WTC11 (cell line): Measurements from ENCODE around the gene U2SURP. TPM values are rescaled to one million over a fixed set of nuclear protein-coding genes. Genes with fewer than 3 reads are reported as not detected.

Experiments used
- ATAC-seq: fragments of 200-7000 bp; cut with Tn5 transposase; 2 replicates; pipeline ENCODE4 v1.10.0; 2021; ENCODE audit warnings: mild to moderate bottlenecking, moderate library complexity
- Bru-seq: library from RNA; stranded (reverse); fragments of 400-500 nt; gene quantifications from one replicate; lab custom pipeline; 2021; lab: Mats Ljungman, UMichigan
- CTCF ChIA-PET: fragments of 300-600 bp; sonication (Branson Sonifier 250); formaldehyde crosslinking; loops from one replicate; lab custom pipeline; 2021; ENCODE audit warnings: antibody characterized with exemption; lab: Charles Lee
- POLR2A ChIA-PET: fragments of 350-600 bp; sonication (Branson Sonifier 250); formaldehyde crosslinking; loops from one replicate; lab custom pipeline; 2021; ENCODE audit warnings: antibody characterized with exemption; lab: Charles Lee
- DNase-seq: peaks from one replicate; pipeline ENCODE4 v3.0.0; 2021; ENCODE audit warnings: low spot score
- H3K27ac Mint-ChIP-seq: 2 replicates; pipeline ENCODE4 v1.8.0; 2021; ENCODE audit warnings: mixed read lengths
- H3K27me3 Mint-ChIP-seq: 2 replicates; pipeline ENCODE4 v1.8.0; 2021; ENCODE audit warnings: low read depth, mild to moderate bottlenecking, moderate library complexity, mixed read lengths
- H3K36me3 Mint-ChIP-seq: 2 replicates; pipeline ENCODE4 v1.8.0; 2021; ENCODE audit warnings: mixed read lengths
- H3K4me1 Mint-ChIP-seq: 2 replicates; pipeline ENCODE4 v1.8.0; 2022; ENCODE audit warnings: mixed read lengths
- H3K4me3 Mint-ChIP-seq: 2 replicates; pipeline ENCODE4 v1.8.0; 2021; ENCODE audit warnings: mild to moderate bottlenecking, moderate library complexity, mixed read lengths
- H3K9me3 Mint-ChIP-seq: 2 replicates; pipeline ENCODE4 v1.8.0; 2021; ENCODE audit warnings: mixed read lengths
- ATF2 ChIP-seq: sonication (generic); formaldehyde crosslinking; IDR thresholded peaks from 2 replicates; pipeline ENCODE4 v1.8.1; 2022; ENCODE audit warnings: low read depth, missing genetic modification reagents, borderline replicate concordance
- ATF6 ChIP-seq: sonication (generic); formaldehyde crosslinking; IDR thresholded peaks from 2 replicates; pipeline ENCODE4 v1.8.1; 2023; ENCODE audit warnings: mild to moderate bottlenecking, missing genetic modification reagents
- CREB1 ChIP-seq: sonication (generic); formaldehyde crosslinking; IDR thresholded peaks from 2 replicates; pipeline ENCODE4 v1.8.0; 2023; ENCODE audit warnings: mild to moderate bottlenecking, missing genetic modification reagents
- CTCF ChIP-seq: fragments of 200-600 bp; IDR thresholded peaks from 2 replicates; pipeline ENCODE4 v1.8.0; 2022; ENCODE audit warnings: antibody characterized with exemption
- EMX1 ChIP-seq: fragments of 250-450 bp; sonication (Bioruptor Pico); IDR thresholded peaks from 2 replicates; pipeline ENCODE4 v1.8.0; 2021; ENCODE audit warnings: mild to moderate bottlenecking
- ERG ChIP-seq: fragments of 250-450 bp; sonication (Bioruptor Pico); IDR thresholded peaks from 2 replicates; pipeline ENCODE4 v1.8.0; 2021; ENCODE audit warnings: mild to moderate bottlenecking
- HMGXB4 ChIP-seq: sonication (generic); formaldehyde crosslinking; IDR thresholded peaks from 2 replicates; pipeline ENCODE4 v1.8.1; 2023; ENCODE audit warnings: mild to moderate bottlenecking, moderate library complexity, missing genetic modification reagents
- JAZF1 ChIP-seq: fragments of 250-450 bp; sonication (Bioruptor Pico); IDR thresholded peaks from 2 replicates; pipeline ENCODE4 v1.9.0; 2021; ENCODE audit warnings: moderate library complexity, mild to moderate bottlenecking, inconsistent platforms
- MAX ChIP-seq: sonication (generic); formaldehyde crosslinking; IDR thresholded peaks from 2 replicates; pipeline ENCODE4 v1.8.0; 2022; ENCODE audit warnings: mild to moderate bottlenecking, missing genetic modification reagents
- MYBL2 ChIP-seq: sonication (generic); formaldehyde crosslinking; IDR thresholded peaks from 2 replicates; pipeline ENCODE4 v1.8.1; 2023; ENCODE audit warnings: mild to moderate bottlenecking, moderate library complexity, missing genetic modification reagents
- PRDM15 ChIP-seq: sonication (generic); formaldehyde crosslinking; IDR thresholded peaks from 2 replicates; pipeline ENCODE4 v1.8.0; 2022; ENCODE audit warnings: missing genetic modification reagents
- STAT6 ChIP-seq: sonication (generic); formaldehyde crosslinking; conservative IDR thresholded peaks from 2 replicates; pipeline ENCODE4 v1.8.1; 2023; ENCODE audit warnings: mild to moderate bottlenecking, low read depth, missing genetic modification reagents, moderate library complexity
- ZNF263 ChIP-seq: sonication (generic); formaldehyde crosslinking; IDR thresholded peaks from 2 replicates; pipeline ENCODE4 v1.8.1; 2022; ENCODE audit warnings: low read depth, mild to moderate bottlenecking, moderate library complexity, missing genetic modification reagents
- ZNF317 ChIP-seq: sonication (generic); formaldehyde crosslinking; IDR thresholded peaks from 2 replicates; pipeline ENCODE4 v1.8.1; 2023; ENCODE audit warnings: low read depth, mild to moderate bottlenecking, moderate library complexity, missing genetic modification reagents, borderline replicate concordance
- ZNF425 ChIP-seq: fragments of 250-450 bp; sonication (Bioruptor Pico); conservative IDR thresholded peaks from 2 replicates; pipeline ENCODE4 v1.9.0; 2021; ENCODE audit warnings: mild to moderate bottlenecking
- long read RNA-seq, 3 experiments: library from RNA in 1 of 3; library from capped mRNA in 1 of 3; library from polyadenylated mRNA in 1 of 3; unstranded in 2 of 3; stranded (forward) in 1 of 3; transcript quantifications; one replicate each; pipeline ENCODE4 v2.0.0, GENCODE V29; 2021
- total RNA-seq: library from RNA; stranded (reverse); gene quantifications from 3 replicates; pipeline ENCODE4 v1.2.3, GENCODE V29; 2021

Gene U2SURP
- total RNA-seq = 111 to 133 TPM (median 117 TPM) in 3 replicates
- percentile 96 among the genes with signal in this experiment for Bru-seq, nascent RNA
- long read RNA-seq, experiment 1, full-length matches to known transcripts = 207 of 730 reads
- long read RNA-seq, experiment 1, partial matches to known transcripts = 112 of 730 reads
- long read RNA-seq, experiment 1, other reads (novel, unspliced or antisense) = 411 of 730 reads
- long read RNA-seq, experiment 2, partial matches to known transcripts = 52 of 104 reads
- long read RNA-seq, experiment 2, other reads (novel, unspliced or antisense) = 52 of 104 reads
- long read RNA-seq, experiment 3, full-length matches to known transcripts = 13 of 44 reads
- long read RNA-seq, experiment 3, partial matches to known transcripts = 17 of 44 reads
- long read RNA-seq, experiment 3, other reads (novel, unspliced or antisense) = 14 of 44 reads

GRCh38 chr3:143001369-143002082 is at the start of gene U2SURP:
TSS of gene U2SURP (plus strand) at chr3:143001570. CDS start at chr3:143001629, 59 bp downstream.
- peak; percentile 85 for ATAC-seq
- Mint-ChIP-seq H3K4me1 (peaks cover 34% of the 10 kb centered on the region), H3K27me3 (no peaks in the 10 kb centered on the region), H3K9me3 (no peaks in the 10 kb centered on the region), H3K4me3 (peak within 1 kb of the TSS; percentile 96), H3K36me3 (no peaks in the 10 kb centered on the region), H3K27ac (peak within 1 kb of the TSS; percentile 98)
- ChIA-PET CTCF (interaction anchor here (0.5 to 3.1 kb wide), 10 partner anchors 14 to 649 kb away, joined by 3 to 12 read pairs (median 4); no protein-coding TSS in a partner anchor), POLR2A (interaction anchor here (0.7 to 2.9 kb wide), 8 partner anchors 18 to 970 kb away, joined by 3 to 9 read pairs (median 4); partner anchors contain the start of genes ATR, CHST2 and DIPK2A)
- DNase-seq = peak; percentile 95
- TF ChIP-seq MYBL2 (CRISPR knock-in tag) (no peak), JAZF1 (no peak), CREB1 (no peak), ZNF425 (CRISPR knock-in tag) (no peak), ZNF317 (CRISPR knock-in tag) (no peak), ZNF263 (CRISPR knock-in tag) (no peak), MAX (CRISPR knock-in tag) (peak; percentile 40), ERG (CRISPR knock-in tag) (no peak), STAT6 (CRISPR knock-in tag) (no peak), PRDM15 (CRISPR knock-in tag) (no peak), ATF2 (no peak), HMGXB4 (peak; percentile 68), CTCF (no peak), EMX1 (CRISPR knock-in tag) (no peak), ATF6 (CRISPR knock-in tag) (peak; percentile 20; the same call in 1 of the 2 replicates)
